ENCODE measurements around the gene TMIGD3.

GRCh38 chr1:111512132-111512889, 8.9 kb upstream of the TMIGD3 start:
- TF ChIP-seq CTCF (IDR thresholded peaks at IDR 0.05) = no peak
- TF ChIP-seq POLR2A (IDR thresholded peaks at IDR 0.05) = no peak
- no peak for TF ChIP-seq EP300 (IDR thresholded peaks at IDR 0.05)
- TF ChIP-seq POLR2AphosphoS5 (IDR thresholded peaks at IDR 0.05) = no peak

Measured in stomach (tissue), 4 donors.